ENCODE data around the gene CST7. TPM values are rescaled to one million over a fixed set of nuclear protein-coding genes. Genes with fewer than 3 reads are reported as not detected.

Gene CST7
- total and polyA plus RNA-seq, 10 of the 15 experiments (the other 5 are each of a cell fraction or from before 2014, with no cell fraction given) = 0.69 TPM; not detected in 9

GRCh38 chr20:24949756-24950127 lies 673 bp downstream of the CST7 start (continued):
- TF ChIP-seq KDM1A (IDR thresholded peaks at IDR 0.05; ENCODE audit: borderline replicate concordance) = no peak
- TF ChIP-seq, protein P1, sequence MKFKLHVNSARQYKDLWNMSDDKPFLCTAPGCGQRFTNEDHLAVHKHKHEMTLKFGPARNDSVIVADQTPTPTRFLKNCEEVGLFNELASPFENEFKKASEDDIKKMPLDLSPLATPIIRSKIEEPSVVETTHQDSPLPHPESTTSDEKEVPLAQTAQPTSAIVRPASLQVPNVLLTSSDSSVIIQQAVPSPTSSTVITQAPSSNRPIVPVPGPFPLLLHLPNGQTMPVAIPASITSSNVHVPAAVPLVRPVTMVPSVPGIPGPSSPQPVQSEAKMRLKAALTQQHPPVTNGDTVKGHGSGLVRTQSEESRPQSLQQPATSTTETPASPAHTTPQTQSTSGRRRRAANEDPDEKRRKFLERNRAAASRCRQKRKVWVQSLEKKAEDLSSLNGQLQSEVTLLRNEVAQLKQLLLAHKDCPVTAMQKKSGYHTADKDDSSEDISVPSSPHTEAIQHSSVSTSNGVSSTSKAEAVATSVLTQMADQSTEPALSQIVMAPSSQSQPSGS (IDR thresholded peaks at IDR 0.05; ENCODE audit: low read length) = no peak
- no peak for TF ChIP-seq ZNF622 (IDR thresholded peaks at IDR 0.05)
- no peak for TF ChIP-seq ZSCAN29 (IDR thresholded peaks at IDR 0.05)

DNA sequence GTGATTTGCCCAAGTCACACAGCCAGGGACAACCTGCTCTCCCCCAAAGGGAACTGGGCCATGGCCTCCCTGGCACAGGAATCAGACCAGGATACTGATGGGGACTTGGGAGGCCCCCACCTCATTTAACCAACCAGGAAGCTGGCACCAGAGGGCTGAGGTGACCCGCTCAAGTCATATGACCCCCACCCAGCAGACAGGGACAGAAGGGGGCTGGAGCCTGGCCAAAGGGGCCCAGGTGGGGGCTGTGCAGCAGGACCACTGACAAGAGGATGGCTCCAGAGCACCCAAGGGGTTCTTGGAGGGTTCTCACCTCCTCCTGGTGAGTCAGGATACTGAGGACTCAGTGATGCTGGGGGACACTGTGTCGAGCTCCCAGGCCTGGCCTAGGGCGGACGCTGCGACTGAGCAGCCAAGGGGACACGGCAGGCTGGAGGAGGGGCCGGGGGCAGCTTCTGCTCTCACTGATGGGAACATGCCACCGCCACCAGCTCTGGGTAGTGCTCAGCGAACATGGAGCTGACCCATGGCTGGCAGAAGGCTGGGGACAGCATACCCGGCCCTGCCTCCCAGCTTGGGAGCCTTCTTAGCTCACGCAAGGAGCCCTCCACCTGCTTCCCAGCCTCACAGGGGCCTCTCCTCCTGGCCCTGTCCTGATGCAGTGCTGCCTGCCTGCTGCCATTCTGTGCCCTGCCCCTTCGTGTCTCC lies 1.2 kb downstream of the CST7 start:
- no peak overlapping the region for H2AFZ ChIP-seq (ENCODE audit: control insufficient read depth, low read depth, low read length)
- DNase-seq (ENCODE audit: low read depth, low spot score) (no peak), FAIRE-seq (no peak), ATAC-seq (no peak)
- no TSS peak for BruUV-seq (replicated peaks)
- ChIA-PET RAD21 (ENCODE audit: unreplicated experiment) (no interaction called here), SMC1A (ENCODE audit: uncharacterized antibody, unreplicated experiment) (no interaction called here), POLR2A (no interaction called here), CTCF (interaction anchor here (1.5 kb wide), 1 partner anchor 20 kb away, joined by 3 read pairs; no protein-coding TSS in a partner anchor)
- no peak for TF ChIP-seq EGR1 (IDR thresholded peaks at IDR 0.05; ENCODE audit: borderline replicate concordance in 1 of 2, low read depth in 2 of 2, low read length in 2 of 2)
- no peak for TF ChIP-seq SMARCA5 (IDR thresholded peaks at IDR 0.05)
- no peak for TF ChIP-seq CHD4 (IDR thresholded peaks at IDR 0.05)
- TF ChIP-seq TCF7 (IDR thresholded peaks at IDR 0.05; ENCODE audit: borderline replicate concordance) = no peak
- TF ChIP-seq ASH2L (IDR thresholded peaks at IDR 0.05; ENCODE audit: borderline replicate concordance, low read depth) = no peak
- no peak for TF ChIP-seq IRF5 (IDR thresholded peaks at IDR 0.05; ENCODE audit: borderline replicate concordance)
- TF ChIP-seq, protein P2, sequence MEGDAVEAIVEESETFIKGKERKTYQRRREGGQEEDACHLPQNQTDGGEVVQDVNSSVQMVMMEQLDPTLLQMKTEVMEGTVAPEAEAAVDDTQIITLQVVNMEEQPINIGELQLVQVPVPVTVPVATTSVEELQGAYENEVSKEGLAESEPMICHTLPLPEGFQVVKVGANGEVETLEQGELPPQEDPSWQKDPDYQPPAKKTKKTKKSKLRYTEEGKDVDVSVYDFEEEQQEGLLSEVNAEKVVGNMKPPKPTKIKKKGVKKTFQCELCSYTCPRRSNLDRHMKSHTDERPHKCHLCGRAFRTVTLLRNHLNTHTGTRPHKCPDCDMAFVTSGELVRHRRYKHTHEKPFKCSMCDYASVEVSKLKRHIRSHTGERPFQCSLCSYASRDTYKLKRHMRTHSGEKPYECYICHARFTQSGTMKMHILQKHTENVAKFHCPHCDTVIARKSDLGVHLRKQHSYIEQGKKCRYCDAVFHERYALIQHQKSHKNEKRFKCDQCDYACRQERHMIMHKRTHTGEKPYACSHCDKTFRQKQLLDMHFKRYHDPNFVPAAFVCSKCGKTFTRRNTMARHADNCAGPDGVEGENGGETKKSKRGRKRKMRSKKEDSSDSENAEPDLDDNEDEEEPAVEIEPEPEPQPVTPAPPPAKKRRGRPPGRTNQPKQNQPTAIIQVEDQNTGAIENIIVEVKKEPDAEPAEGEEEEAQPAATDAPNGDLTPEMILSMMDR (IDR thresholded peaks at IDR 0.05 in 2 of 3, conservative IDR thresholded peaks at IDR 0.05 in 1 of 3; ENCODE audit: control insufficient read depth in 2 of 3, extremely low read depth in 1 of 3, insufficient read depth in 1 of 3, low read depth in 3 of 3, low read length in 3 of 3) = no peak
- no peak for TF ChIP-seq IKZF2 (IDR thresholded peaks at IDR 0.05)
- in situ Hi-C loops (cut with MboI) = no loop called here
- H3K4me2 ChIP-seq (ENCODE audit: control insufficient read depth, insufficient read depth) = no peak overlapping the region
- WGBS (ENCODE audit: insufficient coverage, insufficient replicate concordance, low lambda C conversion rate, missing lambda C conversion rate) = 52% methylated on average over 12 of the region's 12 CpGs
- H3K9ac ChIP-seq (ENCODE audit: control insufficient read depth, insufficient read depth, low read length) = no peak overlapping the region
- peaks cover 14% of the 10 kb centered on the region for H3K4me1 ChIP-seq (ENCODE audit: control insufficient read depth, insufficient read depth, low read length)
- H3K27me3 ChIP-seq (replicated peaks in 1 of 2; ENCODE audit: control insufficient read depth in 2 of 2, insufficient read depth in 2 of 2, low read length in 1 of 2) = no peaks in the 10 kb centered on the region
- no peaks in the 10 kb centered on the region for H3K79me2 ChIP-seq (ENCODE audit: control insufficient read depth, insufficient read depth, low read length)
- H3K4me3 ChIP-seq = no peak overlapping the region
- H3K36me3 ChIP-seq (ENCODE audit: control insufficient read depth in 2 of 2, insufficient read depth in 2 of 2, low read length in 1 of 2) = no peaks in the 10 kb centered on the region
- no peak overlapping the region for H3K27ac ChIP-seq (ENCODE audit: control insufficient read depth, insufficient read depth)
- no peaks in the 10 kb centered on the region for H4K20me1 ChIP-seq (ENCODE audit: control insufficient read depth, insufficient read depth)
- intact Hi-C loops (cut with micrococcal nuclease; ENCODE audit: unreplicated experiment) = no loop called here
- H3K9me3 ChIP-seq (replicated peaks; ENCODE audit: control insufficient read depth, insufficient read depth, low read length) = no peaks in the 10 kb centered on the region
